ENCODE data around the gene FAM204A.

FAM204A gene

DNA sequence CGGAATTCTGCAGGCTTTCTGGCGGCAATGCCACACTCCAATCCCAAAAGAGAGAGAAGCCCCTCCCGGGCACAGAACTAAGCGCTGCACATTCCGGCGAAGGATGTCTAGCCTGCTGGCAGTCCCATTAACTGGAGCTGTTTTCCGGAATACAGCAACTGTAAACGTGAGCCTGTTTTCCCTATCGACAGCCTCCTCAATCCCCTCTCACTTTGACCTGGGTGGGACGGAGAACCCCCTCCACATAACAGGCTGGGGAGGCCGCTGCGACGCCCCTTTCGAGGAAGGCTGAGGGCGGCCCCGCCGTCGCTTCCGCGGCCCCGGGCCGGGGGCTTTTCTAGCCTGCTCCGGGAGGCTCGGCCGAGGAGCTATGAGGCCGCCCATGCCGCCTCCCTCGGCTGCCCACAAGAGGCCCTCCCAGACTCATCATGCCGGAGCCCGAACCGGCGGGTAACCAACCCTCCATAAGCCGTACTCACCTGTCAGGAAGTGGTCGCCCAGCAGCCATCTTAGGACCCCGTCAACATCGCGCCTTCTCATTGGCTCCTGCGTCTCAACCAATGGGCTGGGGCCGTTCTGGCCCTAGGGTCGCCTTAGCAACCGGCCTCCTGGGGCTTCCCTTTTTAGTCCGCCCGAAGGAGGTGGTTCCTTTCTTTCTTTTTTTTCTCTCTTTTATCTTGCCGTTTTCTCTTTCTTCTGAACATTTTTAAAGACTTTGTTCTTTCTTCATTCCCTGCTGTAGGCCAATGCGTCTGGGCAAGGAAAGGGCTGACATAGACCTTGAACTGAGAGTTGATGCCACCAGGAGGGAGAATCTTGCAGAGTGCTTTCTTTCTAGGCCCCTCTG, at the start of gene FAM204A:
Gene FAM204A (minus strand): TSS at position 534 of the 847 bp plus-strand sequence. CDS start 5,909 bp downstream, outside the sequence.
- peak; percentile 99 for DNase-seq

DNA sequence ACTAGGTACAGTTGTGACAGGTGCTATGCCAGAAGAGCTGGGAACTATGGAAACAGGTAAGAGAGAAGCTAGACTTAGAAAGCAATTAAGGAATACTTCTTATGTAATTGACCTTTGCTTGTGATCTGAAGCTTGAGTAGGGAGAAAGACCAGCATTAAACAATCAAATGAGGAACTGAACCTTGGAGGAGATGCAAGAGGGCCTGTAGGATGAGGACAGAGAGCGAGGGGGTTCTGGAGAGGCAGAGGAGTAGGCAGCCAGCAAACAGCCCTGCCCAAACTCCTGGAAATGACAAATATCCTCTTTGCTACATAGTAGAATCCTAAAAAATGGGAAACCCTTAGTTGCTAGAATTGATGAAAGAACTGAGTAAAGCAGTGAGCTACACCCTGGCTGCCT, 41.6 kb upstream of the FAM204A start:
- DNase-seq = no peak

DNA sequence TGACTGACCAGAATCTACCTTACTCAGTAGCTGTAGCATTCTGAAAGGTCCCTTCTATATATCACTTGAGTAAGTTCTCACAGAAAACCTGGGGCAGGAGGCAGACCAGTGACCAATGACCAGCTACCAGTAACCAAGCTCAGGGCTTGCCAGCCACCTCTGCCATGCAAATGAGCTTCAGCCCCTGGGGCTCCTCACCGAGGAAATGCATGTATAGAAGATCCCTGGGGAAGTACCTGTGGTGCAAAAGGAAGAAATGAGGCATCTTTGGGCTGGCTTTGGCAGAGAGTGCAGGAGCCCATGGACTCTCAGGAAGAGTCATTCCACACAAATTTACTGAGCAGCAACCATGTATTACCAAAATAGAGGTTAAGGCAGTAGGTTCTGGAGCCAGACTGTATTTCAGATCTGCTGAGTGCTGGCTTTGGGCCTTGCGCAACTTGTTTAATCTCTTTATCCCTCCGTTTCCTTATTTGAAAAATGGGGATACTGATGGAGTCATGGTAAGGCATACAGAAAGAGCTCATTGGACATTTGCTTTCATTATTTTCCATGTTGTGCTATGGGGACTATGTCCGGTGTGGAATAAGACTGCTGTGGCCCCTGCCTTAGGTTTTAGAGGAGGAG, 41.1 kb upstream of the FAM204A start:
- no peak for DNase-seq

DNA sequence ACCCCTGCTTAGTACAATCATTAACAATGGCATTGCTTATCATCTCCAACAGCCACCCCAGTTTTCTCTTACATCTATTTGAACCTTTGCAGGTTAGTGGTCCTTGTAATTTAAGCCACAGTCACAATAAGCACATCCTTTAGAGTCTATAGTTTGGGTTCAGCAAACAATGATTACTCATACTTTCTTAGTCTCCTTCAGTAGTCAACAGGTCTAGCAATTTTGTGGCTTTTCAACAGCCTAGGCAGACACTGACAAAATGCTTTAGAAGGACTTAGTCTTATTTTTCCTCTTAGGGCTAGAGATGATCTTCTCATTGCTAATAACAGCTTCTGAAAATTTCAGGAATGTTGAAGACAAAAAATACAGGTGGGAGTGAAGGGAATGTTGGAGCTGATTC, 32.3 kb upstream of the FAM204A start:
- DNase-seq = no peak

DNA sequence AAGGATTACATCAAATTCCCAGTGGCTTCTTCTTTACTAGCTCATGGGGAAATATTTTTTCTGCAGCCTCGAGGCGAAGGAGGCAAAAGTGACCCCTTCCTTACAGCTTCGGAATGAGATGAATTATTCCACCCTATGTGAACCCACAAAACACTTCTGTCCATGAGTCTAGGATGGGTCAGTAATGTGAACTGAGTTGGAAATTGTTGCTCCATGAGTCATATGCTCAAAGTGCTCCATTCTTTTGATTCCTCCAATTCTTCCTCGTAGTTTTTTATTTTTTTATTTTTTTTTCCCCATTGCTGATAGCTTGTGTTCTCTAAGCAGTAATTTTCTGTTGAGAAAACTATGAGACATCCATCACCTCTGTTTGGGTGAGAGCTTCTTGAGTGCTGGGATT, 31.7 kb upstream of the FAM204A start:
- peak; percentile 2 for DNase-seq

DNA sequence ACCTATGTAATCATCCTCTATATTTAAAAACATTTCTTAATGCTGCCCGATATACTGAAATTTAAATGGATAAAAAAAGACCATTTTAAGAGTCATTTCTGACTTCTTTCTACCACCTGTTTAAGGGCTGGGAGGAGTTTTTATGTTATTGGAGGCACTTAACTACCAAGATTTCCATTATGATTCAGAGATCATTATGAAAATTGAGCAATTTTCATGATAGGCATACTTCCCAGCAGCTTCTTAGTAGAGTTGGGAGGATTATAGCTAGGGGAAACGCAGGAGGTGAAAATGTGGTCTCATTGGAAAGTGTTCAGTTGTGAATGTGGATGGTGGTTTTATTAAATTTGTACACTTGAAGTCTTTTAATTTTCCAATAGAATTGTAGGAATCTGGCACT, 28.4 kb upstream of the FAM204A start:
- no peak for DNase-seq

DNA sequence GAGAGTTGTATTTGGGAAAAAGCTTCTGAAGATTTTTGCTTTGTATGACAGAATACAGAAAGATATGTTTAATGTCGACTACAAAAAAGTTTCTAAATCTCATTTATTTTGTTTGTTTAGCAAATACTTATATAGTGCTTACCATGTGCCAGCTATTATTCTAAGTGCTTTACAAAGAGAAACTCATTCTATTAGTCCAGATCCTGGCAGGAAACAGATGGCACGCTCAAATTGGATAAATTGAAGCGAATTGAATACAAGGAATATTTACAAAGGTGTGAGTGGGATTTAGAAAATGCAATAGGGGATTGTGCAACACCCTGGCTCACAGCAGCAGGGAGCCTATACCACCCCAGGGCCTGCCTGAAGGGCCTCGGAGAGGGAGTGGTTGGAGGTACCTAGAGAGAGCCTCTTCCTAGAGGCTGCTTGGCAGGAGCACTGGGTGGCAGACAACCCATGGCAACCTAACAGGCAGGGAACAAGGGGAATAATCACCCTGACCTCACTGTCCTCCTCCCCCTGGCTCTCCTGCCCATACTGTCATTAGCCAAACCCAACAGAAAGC, 27.6 kb upstream of the FAM204A start:
- DNase-seq = no peak

DNA sequence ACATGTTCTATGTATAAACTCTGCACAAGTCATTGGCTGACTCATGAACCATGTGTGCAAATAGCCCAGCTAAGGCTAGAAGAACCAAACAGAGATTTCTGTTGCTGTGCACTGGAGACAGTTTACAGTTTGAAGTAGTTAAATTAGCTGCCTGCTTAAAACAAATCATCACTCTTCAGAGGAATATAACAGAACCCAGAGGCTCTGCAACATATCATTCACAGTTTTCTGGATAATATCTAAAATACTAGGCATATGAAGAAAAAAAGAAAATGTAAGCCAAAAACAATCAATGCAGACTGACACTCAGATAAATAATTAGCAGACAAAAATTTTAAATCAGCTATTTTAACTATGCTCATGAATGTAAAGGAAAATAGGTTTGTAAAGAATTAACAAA, 23.6 kb upstream of the FAM204A start:
- no peak for DNase-seq

DNA sequence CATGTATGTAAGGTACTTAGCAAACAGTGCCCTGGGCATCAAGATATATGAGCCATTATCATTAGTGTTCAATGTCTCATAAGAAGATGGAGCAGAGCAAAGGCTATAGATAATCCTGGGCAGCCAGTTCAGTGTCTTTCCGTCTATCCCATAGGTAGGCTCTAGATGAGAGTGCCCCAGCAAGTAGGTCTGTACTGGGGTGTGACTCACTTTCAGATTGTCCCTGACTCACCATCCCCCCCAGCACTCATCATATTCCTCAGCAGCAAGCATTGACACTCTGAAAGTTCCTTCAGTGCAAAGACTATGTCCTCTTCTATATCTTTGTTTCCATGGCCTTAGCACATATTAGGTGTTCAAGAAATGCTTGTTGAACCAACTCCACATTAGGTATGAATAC, 20.0 kb upstream of the FAM204A start:
- DNase-seq = no peak

DNA sequence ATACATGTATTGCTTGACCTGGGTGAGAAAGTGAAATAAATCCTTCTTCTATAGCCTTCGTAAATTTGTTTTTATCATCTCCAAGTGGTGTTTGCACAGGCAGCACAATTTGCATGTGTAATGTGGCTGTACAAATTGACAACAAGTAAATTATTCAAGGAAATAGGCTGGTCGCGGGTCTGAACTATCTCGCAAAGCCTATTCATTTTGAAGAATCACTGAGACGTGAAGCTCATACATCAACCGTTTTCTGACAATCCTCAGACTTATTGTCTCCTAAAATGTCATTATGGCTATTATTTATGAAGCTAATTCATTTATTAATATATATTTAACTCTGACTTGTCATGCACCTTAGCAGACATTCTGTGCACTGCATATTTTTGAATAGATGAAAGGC, 16.2 kb upstream of the FAM204A start:
- peak; percentile 30 for DNase-seq

DNA sequence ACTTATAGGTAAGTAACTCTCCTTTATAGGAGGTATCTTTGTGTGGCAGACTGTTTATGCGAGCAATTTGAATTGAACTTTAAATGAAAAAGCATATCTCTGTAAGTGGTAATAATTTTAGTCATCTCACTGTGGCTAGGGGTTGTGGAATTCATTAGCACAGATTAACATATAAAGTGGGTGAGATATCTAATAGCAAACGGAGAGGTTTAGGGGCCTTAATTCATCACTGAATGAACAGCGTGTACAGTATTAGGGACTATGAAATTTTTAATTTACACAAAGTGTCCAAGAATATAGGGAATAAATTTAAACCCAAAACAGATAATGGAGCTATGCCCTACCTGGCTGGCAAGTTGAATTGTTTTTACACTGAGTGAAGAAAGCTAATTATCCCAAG, 15.7 kb upstream of the FAM204A start:
- no peak for DNase-seq

DNA sequence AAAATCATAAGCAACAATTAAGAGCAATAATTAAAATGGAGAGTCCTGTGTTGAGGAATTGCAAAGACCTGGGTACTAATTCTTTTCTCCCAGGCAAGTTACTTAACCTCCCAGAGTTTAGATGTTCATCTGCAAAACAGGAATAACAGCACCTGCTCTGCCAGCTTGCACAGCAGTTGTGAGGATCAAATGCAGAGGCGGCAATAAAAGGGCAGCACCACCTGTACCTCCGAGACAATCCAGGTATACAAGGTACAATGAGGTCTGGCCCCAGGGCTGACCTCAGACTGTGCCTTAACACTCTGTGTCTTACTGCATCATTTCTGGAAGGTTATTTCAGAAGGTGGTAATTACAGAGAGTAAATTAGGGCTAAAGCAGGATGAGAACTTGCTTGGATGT, 14.5 kb upstream of the FAM204A start:
- no peak for DNase-seq

DNA sequence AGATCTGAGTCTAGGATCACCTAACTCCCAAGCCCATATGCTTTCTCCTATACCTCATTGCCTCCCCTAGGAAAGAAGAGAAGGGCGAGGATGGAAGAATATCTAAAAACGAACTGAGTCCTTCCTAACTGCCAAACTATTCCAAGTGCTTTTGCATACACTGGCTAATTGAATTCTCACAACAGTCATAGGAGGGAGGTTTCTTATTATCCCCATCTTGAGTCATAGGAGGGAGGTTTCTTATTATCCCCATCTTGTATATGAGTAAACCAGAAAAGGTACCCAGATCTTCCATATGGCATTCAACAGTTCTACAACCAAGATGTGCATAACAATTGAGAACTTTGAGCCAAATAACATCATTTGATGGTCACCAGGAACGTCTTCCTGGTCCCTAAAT, 13.1 kb upstream of the FAM204A start:
- DNase-seq = no peak

DNA sequence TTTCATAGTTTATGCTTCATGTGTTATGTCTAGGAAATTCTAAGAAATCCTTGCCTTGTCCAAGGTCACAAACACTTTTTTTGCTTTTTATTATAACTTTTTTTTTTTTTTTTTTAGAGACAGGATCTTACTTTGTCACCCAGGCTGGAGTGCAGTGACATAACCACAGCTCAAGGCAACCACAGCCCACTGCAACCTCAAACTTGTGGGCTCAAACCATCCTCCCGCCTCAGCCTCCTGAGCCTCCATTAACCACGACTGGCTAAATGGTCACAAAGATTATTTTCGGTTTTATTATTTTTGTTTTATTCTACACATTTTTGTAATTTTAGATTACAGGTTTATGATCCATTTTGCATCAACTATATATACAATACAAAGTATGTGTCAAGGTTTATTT, 7.1 kb upstream of the FAM204A start:
- no peak for DNase-seq

DNA sequence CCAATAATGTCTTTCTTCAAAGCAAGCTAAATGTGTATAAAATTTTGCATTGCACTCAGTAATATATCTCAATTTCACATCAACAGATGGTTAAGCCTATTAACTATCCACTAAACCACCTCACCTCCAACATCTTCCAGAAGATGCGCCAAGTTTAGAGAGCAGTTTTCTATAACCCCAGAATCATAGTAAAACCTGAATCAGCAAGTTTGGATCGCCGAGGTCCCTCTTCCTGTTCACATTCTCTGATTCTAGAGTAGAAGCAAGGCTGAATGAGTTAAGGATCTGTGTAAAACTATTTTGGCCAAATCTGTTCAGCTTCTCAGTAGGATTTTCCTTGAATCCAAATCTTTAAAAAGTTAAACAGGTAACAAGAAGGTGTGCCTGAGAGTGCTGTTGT, 1.4 kb upstream of the FAM204A start:
- DNase-seq = no peak

DNA sequence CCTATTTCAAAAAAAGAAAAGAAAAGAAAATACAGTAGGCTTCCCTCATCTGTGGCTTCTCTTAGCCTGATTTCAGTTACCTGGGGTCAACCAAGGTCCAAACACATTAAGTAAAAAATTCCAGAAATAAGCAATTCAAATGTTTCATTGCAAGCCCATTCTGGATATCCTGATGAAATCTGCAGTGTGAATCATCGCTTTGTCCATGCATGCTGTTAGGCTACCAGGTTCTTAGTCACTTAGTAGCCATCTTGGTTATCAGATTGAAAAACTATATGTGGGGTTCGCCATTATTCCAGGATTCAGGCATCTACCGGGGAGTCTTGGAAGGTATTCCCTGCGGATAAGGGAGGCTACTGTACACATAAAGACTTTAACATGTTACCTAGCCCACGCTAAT, 991 bp upstream of the FAM204A start:
- no peak for DNase-seq

DNA sequence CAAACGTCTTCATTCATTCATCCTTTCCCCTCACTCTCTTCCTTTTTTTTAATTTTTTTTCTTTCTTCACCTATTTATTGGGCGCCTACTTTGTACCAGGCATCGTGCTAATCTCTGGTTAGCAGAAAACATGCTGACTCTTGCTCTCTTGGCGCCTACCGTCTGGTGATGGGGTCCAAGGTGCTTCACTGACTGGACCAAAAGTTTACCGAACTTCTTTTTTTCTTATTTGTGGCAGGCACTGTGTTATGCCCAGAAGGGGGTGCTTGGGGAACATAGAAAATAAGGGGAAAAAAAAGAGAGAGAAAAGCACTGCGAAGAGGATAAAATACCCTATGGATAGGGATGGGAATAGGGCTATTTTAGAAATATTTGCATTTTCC, 505 bp upstream of the FAM204A start:
- DNase-seq = no peak

DNA sequence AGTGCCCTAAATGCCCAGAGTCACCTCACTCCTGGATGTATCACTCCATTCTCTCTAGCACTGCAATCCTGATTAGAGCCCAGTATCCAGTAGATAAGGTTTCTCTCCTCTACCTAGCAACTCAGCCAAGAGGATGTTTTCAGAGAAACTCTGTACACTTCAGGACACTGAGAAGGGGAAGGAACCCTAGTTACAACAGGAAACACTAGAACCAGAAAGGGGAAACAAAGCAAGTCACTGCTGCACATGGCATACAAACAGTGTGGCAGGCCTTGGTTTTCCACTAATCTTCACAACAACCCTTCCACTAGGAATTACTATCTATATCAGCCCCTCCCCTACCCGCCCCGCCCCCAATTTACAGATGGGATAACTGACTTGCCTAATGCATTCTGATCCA, 1.6 kb downstream of the FAM204A start:
- no peak for DNase-seq

DNA sequence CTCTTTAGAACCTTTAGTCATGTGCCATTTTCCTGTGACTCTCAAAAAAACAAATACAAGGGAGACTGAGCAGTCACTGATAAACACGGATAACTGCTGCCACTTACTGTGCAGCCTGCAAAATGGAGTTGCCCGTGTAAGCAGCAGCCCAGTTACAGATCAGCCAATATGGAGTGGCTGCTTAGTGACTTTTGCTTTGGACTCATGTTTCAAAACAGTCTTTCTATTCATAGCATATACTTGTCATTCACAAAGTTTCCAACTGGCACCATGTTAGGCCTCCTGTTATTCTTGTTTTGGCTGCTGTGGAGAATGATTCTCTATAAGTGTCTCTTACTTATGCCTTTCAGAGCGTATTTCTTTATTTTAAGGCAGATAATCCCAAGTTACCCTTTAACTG, 3.0 kb downstream of the FAM204A start:
- DNase-seq = no peak

DNA sequence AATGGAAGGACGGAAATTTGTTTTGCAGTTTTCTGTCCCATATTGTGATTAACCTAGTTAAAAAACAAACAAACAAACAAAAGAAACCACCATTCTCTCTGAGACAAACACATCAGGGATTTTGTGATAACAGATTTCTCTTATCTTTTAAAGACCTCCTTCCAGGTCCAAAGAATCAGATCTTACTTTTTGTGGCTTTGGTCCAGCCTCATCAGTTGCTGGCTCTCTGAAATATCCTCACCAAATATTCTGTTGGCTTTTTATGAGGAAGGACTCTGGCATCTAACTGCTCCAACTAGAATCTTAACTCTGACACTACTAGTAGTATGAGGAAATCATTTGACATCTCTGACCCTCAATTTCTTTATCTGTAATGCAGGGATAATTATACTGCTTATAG, 4.8 kb downstream of the FAM204A start:
- DNase-seq = no peak

DNA sequence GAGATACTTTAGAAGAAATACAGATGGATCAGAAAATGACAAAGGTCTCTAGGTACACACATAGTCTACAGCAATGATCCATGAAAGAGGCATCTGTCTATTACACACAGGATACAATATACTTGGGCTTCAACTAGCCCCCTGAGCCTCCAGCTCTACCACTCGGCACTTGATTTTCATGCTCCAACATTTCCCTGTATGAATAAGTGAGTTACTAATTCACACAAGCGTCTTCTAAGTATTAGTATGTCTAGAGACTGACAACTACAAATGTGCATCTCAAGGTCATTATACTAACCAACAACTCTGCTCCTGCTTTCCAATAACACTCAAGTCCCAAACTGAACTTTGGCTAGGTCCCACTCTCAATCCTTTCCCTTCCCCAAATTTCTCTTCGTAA, 8.3 kb downstream of the FAM204A start:
- no peak for DNase-seq

DNA sequence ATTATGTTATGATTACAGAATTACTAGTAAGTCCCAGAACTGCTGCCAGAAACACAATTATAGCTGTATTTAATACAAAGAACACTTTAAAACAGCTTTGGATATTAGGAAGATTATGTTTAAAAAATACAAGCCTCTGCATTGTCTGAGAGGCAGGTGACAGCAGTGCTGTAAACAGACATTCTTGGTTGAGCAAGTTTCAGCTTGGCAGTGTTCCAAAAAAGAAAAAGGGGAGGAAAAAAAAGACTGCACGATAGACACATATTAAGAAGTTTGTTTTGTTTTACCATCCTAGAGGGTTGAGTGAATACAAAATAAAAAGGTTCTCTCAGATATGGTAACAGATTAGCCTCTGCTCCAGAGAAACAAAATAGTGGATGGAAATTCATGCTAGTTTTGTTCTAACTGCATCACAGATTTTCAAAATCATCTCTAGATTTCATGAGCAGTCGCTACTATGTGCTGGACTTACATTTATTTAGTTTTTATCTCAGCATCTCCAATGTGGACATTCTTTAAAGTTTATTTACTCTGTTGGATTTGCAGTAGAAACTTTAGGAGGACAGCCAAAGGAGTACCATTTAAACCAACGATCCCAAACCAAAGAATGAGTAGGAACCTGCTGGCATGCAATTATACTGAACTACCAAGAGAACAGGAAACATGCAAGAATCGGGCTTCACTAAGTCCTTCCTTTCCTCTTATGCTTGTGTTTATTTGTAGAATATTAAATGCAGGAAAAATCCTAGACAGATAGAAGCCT, 9.0 kb downstream of the FAM204A start:
- DNase-seq = peak; percentile 54

DNA sequence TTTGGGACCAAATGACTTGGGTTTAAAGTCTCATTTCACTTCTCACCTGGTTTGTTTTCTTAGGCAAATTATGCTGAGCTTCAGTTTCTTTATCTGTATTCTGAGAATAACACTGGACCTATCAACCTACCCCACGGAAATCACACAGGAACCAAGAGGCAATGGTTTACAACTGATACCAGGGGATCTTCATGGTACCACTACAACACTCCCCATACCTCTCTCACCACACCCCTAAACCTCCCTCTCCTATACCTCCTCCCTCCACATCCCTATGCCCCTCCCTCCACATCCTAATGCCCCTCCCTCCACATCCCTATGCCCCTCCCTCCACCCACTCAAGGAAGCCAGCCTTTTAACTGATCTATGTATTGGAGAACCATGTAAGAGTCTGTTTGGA, 9.9 kb downstream of the FAM204A start:
- DNase-seq = no peak

Measured in eye (tissue), 1 donor.